Activated T-cell treated with anti-CD3 and anti-CD28 coated beads for 1 hour (primary cell): ENCODE data around the gene LSAMP.

Experiments
- DNase-seq: peaks from one replicate; pipeline ENCODE4 v3.0.0-alpha.2; 2020; ENCODE audit warnings: low read depth

Gene LSAMP

GRCh38 chr3:115943579-115943978, 501.7 kb downstream of the LSAMP start:
- no peak for DNase-seq

DNA sequence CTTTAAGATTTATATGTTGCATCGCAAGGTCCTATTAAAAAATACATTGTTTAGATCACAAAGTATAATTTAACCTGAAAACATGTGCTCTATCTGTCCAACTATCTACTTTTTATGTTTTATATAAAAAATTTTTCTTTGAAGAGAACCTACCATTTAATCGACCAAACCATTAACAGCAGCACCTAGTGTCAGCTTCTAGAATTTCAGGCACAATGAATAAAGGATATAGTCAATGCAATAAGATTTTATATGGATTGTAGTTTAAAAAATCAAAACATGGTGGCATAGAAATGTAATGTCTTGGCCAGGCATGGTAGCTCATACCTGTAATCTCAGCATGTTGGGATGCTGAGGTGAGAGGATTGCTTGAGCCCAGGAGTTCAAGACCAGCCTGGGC, 508.2 kb downstream of the LSAMP start:
- no peak for DNase-seq

- no peak for DNase-seq
Measured at GRCh38 chr3:115932807-115933206, 512.5 kb downstream of the LSAMP start.

GRCh38 chr3:115931581-115931980, 513.7 kb downstream of the LSAMP start:
- DNase-seq: no peak

DNA sequence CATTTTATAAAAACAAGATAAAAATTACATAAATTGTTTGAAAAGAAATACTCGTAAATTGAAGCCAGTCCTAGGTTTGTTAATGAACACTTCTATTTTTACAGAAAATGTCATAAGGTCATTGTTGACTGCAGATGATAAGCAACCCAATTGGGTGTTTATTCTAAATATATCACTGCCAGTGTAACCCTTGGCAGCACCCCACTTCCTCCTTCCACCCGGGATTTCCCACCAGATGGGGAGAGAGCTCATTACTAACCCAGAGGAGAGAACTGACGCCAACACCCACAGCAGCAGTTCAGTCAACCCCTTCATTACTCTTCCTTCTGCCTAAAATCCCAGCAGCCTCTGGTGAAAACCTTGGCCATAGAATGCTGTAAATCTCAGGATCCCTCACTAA, 514.4 kb downstream of the LSAMP start:
- no peak for DNase-seq

DNA sequence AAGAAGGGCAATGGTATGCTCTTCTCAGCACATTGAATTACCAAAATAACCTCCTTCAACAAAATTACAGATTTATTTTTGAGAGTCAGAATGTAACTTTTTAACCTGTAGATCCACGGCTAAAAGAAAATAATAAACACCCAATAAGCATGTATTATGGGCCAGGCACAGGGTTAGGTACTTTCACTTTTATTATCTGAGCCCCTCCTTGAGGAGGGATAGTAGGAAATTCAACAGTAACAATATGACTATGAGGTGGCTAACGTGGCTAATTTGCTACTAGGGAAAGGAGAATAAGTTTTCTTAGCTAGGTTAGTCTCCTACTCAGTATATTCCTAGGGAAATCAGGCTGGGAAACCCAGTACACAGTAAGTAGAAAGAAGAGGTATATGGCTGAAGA, 515.1 kb downstream of the LSAMP start:
- no peak for DNase-seq

DNA sequence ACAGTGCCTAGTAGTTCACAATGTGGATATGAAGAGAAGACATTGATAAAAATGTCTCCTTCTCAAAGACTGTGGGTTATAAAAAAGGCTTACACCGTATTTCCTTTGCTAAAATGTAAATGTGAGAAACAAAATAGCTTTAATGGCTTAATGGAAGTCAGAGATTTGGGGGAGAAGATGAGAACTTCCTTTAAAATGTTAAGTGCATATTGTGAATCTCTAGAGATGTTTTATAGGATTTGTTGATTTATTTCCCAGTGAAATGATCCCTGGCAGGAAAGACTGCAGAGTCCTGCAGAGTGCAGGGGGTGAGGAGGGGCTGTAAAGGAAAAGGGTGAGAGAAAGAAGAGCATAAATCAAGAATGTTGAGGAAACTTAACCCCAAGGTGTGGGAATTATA, 516.9 kb downstream of the LSAMP start:
- DNase-seq: no peak

- DNase-seq: no peak
Measured at GRCh38 chr3:115927197-115927596, 518.1 kb downstream of the LSAMP start.

DNA sequence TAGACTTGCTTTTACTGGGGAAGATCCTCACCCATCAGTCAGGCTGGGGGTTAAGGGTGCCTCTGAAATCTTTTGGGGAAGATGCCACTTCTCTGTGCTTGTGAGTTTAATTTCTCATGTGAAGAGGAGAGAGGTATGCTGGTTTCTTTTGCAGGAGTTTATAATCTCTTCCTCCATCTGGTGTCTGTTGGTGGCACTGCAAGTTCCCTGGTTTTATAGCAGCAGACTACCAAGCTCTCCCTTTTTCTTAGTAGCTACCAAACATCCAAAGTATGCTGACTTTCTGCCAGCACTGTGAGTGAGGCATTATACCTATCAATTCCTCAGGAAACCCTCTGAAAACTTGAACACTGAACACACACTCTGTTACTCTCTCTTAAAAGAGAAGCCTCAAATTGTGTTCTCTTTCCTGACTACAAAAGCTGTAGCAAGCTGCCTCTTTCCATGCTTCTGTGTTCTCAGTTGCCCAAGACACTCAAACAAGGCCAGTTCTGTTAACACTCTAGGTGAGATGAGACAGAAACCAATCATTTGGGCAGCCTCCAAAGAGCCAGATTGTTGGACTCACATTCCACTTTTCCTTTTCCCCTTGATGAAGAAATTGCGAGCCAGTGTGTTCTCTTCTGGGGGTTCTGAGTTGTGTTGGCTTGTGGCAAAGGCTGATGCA, 522.5 kb downstream of the LSAMP start:
- DNase-seq: no peak

- no peak for DNase-seq
Measured at GRCh38 chr3:115921711-115922110, 523.6 kb downstream of the LSAMP start.

DNA sequence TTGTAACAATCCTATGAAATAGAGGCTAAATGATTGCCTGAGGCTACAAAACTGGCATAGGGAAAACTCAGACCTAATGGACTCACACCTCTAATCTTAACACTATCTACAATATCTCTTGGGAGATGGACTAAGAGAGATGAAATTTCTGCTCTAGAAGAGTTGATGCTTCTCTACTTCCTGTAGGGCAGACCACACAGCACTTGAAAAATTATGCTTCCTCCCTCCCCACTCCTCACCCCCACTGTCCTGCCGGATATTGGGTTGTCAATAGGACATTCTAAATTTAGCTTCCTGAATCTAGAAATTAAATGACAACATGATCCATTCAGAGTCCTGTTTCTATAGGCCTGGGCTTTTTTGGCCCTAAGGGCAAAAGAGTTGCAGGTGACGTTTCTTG, 526.4 kb downstream of the LSAMP start:
- DNase-seq: no peak

- DNase-seq: no peak
Measured at GRCh38 chr3:115916866-115917265, 528.4 kb downstream of the LSAMP start.

DNA sequence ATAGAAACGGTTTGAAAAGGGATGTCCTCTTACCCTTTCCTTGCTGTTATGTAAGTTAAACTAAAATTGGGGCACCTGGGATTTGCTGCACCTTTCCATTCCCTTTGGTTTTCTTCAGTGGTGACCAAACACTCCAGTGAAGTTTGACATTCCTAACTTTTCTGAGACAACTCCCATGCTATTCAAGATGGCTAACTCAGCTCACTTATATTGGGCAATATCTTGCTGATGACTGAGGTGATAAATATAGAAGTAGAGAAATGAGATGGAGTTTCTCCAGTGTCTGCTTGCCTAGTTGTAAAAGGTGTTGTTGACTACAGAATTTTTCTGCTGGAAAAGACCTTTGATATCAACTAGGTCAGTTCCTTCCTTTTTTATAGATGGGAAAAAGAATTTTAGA, 530.2 kb downstream of the LSAMP start:
- DNase-seq: no peak

DNA sequence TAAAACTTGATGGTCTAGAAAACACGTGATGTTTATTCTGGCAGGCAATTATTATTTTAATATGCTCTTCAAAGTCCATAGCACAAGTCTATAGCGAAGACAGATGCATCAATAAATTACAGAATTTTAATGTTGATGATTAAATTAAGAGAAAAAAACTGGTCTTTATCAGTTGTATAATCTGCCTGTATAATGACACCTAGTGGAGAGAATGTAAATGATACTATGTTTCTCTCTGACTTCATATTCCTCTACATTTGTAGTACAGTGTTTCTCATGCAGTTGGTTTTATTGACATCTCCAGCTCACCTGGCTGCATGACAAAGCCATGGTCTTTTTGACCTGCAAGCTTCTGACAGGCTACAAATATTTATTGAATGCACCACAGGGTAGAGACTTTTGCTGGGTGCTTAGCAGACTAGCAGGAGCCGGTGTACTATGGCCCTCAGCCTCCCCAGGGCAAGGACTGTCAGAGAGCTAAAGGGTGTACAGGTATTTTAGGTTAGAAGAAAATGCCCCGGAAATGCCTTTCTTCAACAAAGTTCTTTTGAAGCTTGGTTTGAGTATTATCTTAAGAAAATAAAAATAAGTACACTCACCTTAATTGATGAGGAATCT, 532.1 kb downstream of the LSAMP start:
- DNase-seq: no peak

DNA sequence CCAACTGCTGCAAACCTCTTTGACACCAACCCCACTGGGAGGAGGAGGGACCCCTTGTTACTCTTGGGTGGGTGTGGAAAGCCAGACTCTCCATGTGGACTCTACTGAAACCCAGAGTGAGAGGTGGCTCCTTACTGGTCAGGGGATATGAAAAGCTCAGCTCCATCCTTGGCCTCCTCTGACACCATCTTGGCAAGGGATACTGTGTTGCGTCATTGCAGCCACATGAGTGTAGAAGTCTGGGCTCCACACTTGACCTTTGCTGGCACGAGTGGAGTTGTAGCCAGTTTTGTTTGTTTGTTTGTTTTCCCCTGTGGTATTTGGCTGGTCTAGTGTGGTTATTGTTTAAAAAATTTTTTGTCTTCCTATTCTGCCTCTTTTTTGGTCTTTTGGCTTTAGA, 532.9 kb downstream of the LSAMP start:
- no peak for DNase-seq

DNA sequence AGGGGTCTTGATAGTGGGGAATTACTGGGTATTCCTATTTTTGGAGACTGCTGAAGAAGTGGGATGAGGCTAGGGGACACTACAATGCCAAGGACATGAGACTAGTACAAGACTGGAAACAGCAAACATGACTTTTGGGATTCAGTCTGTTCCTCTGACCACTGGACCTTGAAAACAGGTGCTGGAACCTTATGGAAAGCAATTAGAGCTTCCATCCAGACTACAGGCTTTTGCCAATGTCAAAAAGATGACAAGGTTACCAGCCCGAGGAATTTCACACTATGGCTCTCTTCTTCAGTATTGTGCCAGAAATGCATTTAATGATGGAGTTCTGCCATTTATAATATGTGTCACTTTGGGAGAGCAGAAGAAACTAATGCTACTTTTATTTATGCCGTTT, 539.4 kb downstream of the LSAMP start:
- DNase-seq: no peak

DNA sequence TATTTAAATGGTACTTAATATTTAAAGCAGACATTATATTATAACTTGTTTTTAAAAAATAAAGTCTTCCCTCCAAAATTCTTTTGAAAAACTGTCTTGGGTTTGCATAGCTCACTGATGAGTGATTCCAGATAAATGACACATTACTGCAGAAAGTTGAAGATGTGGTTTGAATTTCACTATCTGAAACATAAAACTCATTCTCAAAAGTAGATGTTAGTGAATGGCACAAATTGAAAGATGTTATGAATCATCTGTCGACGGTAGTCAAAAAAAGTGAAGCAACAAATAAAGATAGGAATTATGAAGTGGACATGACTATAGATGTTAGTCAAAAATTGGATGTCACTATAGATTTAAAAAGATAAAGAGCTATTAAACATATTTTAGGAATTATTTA, 541.4 kb downstream of the LSAMP start:
- DNase-seq: no peak

DNA sequence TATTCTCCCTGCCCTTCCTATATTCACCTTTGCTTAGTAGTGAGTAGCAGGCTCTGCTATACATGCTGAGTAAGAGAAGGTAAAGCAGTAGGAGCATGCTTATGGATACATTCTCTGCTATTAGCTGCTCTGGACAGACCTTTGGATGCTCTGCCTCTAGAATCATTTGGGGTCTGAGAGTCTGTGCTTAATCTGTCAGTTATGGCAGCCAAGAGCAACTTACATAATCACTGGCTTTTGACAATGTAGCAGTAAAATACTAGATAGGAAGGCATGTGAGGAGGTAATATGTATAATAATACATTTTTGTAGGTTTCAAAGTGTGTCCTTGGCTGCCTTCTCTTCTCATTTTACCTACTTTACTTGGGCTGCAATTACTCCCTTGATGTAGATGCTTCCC, 544.3 kb downstream of the LSAMP start:
- no peak for DNase-seq

DNA sequence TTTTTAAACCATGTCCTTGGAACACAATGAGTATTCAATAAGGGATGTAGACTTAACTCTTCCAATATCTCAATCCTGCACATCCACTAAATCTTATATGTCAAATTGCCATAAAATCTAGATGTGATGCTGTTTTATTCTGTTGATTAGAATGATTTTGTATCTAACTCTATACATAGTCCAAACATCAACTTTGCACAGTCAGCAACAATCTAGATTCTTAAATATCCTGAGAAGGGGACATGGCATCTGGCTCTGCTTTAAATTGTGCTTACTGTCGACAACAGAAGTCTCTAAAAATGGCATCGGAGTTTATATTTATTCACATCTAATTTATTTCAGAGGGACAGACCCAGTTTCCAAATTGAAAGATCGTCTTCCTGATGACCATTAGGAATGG, 545.8 kb downstream of the LSAMP start:
- no peak for DNase-seq

DNA sequence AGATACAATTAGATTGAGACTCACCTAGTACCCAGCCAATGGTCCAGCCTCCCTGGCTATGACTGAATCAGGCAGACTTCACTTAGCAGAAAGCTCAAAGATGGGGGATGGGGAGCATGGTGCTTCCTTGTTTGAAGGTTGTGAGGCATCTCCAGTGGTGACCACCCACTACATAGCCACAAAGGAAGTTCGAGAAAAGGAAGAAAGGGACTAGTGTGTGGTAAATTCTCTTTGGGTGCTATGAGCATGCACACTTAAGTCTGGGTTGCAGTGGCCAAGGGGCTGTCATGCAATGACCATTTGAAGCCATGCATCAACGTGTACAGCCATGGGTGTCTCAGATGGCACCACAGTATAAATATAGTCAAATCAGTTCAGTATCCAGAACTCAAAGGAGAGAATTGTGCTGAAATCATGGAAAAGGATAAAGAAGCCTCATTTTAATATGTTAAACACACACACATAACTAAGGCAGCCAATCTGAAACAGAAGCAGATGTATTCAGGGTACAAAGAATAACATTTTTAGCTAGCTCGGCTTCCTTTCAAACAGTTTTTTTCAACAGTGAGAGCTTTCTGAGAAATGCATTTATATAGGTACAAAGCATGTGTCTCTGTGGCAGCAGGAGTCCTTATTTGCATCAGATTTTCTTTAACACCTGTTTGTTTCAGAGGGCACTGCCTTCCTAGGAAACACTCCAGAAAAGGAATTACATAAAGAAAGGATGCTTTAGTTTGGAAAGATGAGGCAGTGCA, 546.5 kb downstream of the LSAMP start:
- no peak for DNase-seq

DNA sequence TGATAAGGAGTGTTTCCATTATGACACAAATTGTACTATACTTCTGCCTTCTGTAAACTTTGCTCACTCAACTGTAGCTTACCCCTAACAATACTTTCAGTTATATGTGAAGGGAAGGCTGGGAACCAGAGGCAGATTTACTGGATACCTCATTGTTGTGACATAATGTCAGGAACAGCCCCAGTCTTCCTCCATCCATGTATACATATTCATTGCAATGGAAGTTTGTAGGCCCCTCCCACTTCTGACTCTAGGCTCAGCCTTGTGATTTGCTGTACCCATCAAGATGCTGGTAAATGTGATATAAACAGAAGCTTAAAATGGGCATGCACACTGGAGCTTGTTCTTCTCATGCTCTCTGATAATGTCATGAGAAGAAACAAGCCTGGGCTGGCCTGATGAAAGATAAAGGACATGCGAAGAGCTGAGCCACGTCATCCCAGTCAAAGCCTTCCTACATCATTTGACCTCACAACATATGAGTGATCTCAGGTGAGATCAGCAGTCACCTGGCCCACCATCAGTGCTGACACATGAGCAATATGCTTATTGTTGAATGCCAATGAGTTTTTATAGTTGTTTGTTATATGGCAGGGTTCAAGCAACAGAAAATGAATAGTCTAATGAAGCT, 554.2 kb downstream of the LSAMP start:
- no peak for DNase-seq

- no peak for DNase-seq
Measured at GRCh38 chr3:115890579-115890978, 554.7 kb downstream of the LSAMP start.

GRCh38 chr3:115885621-115886020, 559.7 kb downstream of the LSAMP start:
- no peak for DNase-seq
